Suprapubic skin (tissue), 3 donors: ENCODE measurements around the gene FRMPD2.

ENCODE experiments used
- CTCF ChIP-seq, 2 donors: fragments of 200-600 bp in 1 of 2; fragments of 450-650 bp in 1 of 2; sonication (generic) in 1 of 2; IDR thresholded peaks; one replicate each; pipeline ENCODE4 v1.5.1; 2016 to 2019; ENCODE audit warnings: antibody characterized with exemption in 2 of 2, mild to moderate bottlenecking in 1 of 2, moderate library complexity in 1 of 2
- POLR2AphosphoS5 ChIP-seq, 3 donors: sonication (generic); formaldehyde crosslinking; IDR thresholded peaks; one replicate each; pipeline ENCODE4 v1.6.1; 2017; ENCODE audit warnings: antibody characterized with exemption in 3 of 3

GRCh38 chr10:48271047-48271730 is 3.3 kb downstream of the FRMPD2 start:
- TF ChIP-seq CTCF (IDR thresholded peaks at IDR 0.05) (no peak), POLR2AphosphoS5 (IDR thresholded peaks at IDR 0.05) (no peak)
